GM10847 (cell line): ENCODE results near the gene UBE2E1.

Experiments used
- POLR2A ChIP-seq: IDR thresholded peaks from 2 replicates; pipeline ENCODE4 v1.6.1; 2011; ENCODE audit not compliant: insufficient read length; ENCODE audit errors: extremely low read depth

Gene UBE2E1

DNA sequence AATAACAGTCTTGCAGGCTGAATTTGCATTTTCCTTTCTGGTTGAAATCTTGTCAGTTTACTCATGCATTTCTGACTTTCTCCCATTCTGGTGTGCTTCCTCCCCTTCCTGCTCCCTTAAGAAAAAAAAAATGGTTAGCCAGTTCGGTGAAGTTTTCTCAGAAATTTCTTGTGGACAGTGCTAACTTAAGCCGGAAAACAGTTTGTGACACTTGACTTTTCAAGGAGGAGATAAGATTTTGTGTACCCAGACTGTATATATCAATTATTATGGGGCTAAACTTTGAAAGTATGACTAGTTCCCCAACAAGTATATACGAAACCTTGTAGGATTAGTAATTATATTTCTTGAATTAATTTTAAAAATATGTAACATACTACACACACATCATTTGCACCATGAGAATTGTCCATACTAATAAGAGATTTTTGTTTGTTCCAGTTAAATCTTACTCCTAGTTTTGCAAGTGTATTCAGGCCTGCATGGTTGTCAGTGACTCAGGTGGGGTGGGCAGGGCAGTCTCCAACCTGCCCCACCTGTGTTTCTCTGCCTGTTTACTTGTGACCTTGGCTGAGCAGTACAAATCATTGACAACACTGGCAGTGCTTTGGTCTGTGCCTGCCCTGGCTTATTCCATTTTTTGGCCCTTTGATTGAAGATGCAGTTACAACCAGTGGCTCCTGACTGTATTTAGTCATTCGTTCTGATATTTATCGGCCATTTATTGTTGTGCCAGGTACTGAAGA is 19.1 kb downstream of the UBE2E1 start:
- TF ChIP-seq POLR2A = no peak

DNA sequence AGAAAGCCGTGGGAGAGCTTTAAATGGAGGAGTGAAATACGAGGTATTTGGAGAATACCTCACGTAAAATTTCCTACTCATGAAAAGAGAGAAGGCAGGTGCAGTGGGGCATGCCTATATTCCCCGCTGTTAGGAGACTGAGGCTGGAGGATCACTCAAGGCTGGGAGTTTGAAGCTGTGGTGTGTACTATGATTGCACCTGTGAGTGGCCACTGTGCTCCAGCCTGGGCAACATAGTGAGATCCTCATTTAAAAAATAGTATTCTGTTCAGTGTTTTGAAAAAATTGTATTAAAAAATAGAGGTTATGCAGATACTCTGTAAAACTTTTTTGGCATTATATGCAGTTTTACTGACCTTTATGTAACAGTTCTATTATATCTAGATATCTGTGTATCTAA is 20.0 kb downstream of the UBE2E1 start:
- no peak for TF ChIP-seq POLR2A

DNA sequence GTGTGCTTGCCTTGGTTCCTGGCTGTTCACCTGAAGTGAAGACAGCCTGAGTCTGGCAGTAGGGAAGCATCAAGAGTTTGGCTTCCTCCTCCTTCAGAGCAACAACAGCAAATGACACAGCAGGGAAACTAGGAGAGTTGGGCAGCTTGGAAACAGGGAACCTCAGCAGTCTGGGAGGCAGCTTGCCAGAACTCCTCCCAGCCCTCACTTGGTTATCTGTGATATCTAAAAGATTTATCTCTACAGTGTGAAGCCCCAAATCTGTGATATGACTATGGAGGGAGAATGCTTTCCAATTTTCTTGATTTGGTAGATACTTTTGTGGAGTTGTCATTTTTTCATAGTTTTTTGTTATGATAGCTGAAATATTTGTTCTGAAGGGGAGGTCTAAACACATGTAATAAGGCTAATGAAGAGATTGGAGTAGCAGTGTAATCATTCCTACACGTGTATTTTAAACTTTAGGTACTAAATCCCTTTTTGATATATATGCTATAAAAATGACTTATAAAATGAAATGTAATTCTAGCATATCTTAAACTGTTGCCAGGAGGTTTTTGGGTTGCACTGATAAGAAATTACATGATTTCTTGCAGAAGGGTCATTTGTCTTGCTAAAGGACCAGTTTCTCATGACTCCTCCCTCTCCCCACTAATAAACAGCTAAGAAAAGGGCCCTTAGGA is 20.8 kb downstream of the UBE2E1 start:
- no peak for TF ChIP-seq POLR2A

DNA sequence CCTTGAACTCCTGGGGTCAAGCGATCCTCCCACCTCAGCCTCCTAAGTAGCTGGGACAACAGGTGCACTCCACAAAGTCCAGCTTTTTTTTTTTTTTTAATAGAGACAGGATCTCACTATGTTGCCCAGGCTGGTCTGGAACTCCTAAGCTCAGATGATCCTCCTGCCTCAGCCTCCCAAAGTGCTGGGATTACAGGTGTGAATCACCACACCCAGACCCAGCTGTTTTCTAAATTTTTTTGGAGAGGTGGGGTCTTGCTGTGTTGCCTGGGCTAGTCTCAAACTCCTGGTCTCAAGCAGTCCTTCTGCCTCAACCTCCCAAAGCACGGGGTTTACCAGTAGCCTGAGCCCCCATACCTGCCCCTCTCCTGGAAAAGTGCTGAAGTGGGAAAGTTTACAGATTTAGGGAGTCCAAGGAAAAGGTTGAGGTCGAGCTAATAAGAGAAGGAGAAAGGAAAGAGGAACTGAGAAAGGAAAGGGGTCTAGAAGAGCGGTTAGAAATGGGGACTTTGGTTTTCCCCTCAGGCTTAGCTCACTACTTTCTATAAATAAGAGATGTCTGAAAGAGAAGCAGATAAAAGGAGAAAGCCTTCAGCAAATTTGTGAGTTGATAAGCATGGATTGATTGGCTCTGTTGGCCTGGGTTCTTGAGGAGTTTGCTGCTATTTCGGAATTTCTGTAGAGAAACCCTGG is 23.6 kb downstream of the UBE2E1 start:
- TF ChIP-seq POLR2A = no peak

DNA sequence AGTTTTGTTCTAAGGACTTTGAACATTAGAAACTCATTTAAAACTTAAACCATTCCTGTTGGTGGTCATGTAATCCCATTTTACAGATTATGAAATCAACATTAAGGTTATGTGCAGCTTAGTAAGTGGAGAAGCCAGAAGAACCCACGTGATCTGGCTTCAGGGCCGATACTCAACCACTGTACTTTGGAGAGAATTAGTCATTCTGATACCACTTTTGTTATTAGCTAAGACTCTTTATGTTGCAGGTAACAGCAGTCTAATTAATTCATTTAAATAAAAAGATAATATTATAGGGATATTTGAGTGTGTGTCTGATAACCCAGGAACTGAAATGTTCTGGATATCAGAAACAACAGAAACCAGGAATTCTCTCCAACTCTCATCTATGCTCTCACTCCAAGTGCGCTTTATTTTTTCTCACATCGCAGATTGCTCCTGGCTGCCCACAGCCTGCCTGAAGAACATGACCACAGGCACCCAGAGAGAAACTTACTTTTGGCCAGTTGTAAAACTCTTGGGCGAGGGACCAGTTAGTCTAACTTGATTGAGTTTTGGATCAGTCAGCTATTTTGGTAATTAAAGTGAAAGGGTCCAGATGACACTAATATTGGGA is 25.2 kb downstream of the UBE2E1 start:
- no peak for TF ChIP-seq POLR2A

DNA sequence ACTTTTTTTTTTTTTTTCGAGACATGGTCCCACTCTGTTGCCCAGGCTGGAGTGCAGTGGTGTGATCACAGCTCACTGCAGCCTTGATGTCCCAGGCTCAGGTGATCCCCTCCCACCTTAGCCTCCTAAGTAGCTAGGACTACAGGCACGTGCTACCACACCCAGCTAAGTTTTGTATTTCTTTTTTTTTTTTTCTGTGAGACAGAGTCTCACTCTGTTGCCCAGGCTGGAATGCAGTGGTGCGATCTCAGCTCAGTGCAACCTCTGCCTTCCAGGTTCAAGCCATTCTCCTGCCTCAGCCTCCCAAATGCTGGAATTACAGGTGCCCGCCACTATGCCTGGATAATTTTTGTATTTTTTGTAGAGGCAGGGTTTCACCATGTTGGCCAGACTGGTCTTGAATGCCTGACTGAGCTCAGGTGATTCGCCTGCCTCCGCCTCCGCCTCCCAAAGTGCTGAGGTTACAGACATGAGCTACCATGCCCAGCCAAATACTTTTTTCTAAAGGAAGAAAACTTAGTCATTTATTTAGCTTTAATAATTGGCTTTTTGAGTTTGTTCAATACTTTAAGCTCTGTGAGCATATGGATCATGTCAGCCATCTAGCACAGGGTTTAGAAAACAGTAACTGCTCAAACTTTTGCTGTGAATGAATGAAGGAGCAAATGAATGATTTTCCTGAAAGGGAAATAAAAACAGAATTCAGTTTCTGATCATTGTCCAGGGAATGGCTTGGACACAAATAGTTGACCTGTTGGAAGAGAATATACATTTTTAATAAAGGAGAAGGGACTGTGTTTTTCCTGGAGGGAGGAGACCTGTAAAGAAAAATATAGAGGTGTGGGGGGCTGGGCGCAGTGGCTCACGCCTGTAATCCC is 26.0 kb downstream of the UBE2E1 start:
- no peak for TF ChIP-seq POLR2A

DNA sequence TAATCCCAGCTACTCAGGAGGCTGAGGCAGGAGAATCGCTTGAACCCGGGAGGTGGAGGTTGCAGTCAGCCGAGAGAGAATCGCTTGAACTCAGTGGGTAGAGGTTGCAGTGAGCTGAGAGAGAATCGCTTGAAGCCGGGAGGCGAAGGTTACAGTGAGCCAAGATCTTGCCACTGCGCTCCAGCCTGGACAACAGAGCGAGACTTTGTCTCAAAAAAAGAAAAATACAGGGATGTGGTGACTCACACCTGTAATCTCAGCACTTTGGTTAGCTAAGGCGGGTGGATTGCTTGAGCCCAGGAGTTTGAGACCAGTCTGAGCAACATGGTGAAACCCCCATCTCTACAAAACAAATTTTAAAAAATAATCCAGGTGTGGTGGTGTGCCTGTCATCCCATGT is 26.8 kb downstream of the UBE2E1 start:
- no peak for TF ChIP-seq POLR2A

DNA sequence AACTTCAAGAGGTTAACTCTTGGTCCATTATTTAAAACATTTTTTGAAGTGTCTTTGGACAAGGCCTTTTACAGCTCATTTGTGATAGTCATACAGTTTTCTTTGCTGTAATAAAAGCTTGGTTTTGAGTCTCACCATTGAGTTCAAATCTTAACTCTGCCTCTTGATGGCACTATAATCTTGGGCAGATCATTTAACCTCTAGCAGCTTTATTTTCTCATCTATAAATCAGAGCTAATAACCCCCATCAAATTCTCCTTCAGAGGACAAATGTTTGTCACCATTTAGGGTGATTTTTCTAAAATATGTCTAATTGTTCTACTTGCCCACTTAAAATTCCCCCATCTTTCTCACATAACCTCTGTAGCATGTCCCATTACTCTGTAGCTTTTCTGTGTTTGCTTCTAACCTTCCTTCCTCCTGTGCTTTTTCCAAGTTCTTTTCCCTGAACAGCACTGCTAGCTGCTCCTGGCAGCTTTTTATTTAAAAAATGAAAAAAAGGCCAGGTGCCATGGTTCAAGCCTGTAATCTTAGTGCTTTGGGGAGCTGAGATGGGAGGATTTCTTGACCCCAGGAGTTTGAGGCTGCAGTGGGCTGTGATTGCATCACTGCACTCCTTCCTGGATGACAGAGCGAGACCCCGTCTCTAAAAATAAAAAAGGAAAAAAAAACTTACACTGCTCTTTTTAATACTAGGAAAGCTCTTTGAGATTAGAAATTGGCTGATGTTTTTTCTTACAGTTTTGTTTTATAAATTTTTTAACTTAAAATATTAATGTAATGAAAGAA is 28.5 kb downstream of the UBE2E1 start:
- no peak for TF ChIP-seq POLR2A

DNA sequence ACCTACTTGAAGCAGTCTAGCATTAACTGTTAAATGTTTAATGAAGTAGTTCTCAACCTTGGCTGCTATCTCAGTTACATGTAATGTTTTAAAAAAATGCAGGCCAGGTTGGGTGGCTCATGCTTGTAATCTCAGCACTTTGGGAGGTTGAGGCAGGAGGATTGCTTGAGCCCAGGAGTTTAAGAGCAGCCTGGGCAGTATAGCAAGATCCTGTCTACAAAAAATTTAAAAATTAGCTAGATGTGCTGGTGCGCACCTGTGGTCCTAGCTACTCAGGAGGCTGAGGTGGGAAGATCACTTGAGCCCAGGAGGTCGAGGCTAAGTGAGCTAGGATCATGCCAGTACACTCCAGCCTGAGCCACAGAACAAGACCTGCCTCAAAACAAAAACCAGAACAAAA is 29.3 kb downstream of the UBE2E1 start:
- TF ChIP-seq POLR2A = no peak

DNA sequence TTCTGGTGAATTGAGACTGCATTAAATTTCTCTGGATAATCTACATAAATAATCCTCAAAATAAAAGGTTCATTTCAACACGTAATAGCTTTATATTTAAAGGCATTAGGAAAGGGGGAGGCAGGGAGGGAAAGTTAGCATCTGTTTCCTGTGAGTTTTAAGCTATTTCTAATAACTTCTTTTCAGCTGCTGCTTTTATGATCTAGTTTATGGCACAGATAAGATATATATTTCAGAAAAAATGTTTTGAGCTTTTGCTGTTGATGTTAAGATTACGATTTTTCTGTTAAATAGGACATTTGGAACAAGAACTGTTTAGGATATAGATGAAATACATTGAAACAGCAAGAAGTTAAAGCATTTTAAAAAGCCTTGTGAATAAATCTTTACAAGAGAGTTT is 30.0 kb downstream of the UBE2E1 start:
- TF ChIP-seq POLR2A = no peak

DNA sequence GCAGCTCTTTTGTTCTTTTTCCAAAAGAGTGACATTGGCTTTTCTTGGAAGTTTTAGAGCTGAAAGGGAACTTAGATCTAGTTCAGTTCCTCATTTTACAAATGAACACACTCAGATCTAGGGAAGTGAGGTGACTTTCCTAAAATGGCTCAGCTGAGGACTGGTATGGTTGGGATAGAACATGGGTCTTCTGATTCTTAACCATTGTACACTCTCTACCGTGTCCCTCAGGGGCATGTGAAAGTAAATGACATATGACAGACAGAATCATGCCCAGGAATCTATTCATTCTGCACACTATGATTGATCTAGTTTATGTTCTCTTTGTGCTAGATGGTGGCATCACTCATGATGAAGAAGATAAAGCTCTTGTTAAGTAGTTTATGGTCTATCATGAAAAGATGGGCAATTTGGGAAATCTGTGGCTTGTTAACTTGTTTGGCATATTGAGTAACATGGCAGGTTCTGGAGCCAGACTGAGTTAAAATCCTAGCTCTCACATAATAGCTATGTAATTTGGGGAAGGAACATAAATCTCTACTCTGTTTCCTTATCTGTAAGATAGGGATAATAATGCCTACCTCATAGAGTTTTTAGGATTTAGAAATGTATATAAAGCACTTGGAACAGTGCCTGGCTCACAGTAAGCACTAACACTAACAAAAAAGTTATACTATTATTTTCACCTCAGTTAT is 30.9 kb downstream of the UBE2E1 start:
- no peak for TF ChIP-seq POLR2A

DNA sequence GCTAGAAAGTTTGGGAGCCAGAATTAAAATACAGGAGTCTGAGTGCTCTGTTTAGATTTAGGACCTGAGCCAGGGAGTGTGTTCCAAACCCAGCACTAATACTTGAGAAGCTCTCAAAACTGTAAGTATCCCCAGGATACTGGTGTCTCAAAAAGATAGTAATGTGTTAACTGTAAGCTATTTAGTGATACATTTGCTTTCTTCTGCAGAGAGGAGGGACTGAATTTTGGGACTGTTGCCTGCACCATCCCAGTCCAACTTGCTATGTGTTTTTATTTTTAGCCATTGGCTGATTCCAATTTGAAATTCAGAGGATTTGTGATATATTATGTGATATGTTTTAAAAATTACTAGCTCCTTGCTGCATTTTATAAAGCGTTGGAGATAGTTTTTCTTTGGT is 31.5 kb downstream of the UBE2E1 start:
- TF ChIP-seq POLR2A = no peak

DNA sequence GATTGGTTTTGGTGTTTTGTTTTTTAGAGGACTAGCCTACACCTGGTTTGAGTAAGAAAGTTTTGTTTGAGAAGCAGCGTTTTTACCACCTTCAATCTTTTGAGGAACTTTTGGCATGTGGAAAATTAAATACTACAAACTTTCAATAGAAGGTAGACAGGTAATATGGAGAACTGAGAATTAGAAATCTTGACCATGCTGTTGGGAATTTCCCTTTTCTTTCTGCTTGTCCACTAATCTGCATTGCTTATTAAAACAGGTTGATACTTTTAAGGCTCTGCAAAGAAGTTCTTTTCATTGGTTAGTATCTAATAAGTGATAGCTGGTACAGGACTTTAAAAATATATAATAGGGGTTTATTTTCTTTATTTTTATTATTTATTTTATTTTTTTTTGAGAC is 31.9 kb downstream of the UBE2E1 start:
- TF ChIP-seq POLR2A = no peak

DNA sequence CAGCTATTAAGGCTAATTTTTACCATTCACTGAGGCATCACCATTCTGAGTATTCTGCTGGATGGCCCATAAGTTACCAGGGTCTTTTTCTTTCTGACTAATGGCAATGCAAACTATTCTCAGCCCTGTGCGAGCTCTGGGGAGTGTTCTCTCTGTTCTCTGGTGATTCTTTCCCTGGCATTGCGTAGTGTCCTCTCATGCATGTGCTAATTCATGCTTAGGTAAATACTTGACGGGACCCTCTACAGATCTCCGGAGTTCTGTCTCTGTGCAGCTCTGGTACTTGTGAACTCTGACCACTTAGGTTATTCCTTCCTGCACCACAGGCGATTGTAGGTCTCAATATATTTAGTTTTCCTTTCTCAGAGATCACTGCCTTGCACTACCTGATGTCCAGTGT is 34.8 kb downstream of the UBE2E1 start:
- TF ChIP-seq POLR2A = no peak

DNA sequence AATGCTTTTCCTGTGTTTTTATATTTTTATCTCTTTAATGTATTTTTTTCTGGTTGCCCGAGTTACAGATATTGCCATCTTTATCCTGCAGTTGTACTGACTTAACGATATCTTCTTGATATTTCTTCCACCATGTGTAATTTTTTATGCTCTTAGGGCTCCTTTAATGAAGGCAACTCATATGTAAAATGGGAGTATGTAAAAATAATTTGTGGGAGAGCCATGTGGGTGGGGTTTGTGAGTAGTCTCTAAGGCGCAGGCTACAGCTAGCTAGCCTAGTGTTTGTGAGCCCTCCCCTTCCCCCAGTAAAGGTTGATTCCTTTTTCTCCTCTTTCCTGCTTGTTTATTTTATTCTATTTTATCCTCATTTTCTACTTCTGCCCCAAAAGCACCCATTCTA is 38.1 kb downstream of the UBE2E1 start:
- no peak for TF ChIP-seq POLR2A
